HG02973 (cell line): ENCODE results near the gene TRAF2.

Experiments
- ATAC-seq: cut with Tn5 transposase; IDR thresholded peaks from one replicate; pipeline ENCODE4 v1.9.1; 2021; ENCODE audit warnings: moderate library complexity; ENCODE audit not compliant: unreplicated experiment

The TRAF2 gene

DNA sequence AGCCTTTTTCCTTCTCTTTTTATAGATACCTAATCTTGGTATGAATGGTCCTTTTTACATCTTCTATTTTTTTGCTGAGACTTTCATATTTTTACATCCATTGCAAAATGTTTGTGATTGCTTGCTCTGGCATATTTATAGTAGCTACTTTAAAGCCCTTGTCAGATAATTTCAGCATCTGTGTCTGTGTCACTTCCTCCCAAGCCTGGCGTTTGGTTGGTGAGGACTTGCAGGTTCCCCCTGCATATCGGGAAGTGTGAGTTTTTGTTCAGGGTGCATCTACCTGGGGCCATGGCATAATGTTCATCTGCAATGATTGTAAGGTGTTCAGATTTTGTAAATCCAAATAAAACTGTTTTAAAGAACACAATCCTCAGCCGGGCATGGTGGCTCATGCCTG is 49.3 kb downstream of the TRAF2 start:
- ATAC-seq: no peak

DNA sequence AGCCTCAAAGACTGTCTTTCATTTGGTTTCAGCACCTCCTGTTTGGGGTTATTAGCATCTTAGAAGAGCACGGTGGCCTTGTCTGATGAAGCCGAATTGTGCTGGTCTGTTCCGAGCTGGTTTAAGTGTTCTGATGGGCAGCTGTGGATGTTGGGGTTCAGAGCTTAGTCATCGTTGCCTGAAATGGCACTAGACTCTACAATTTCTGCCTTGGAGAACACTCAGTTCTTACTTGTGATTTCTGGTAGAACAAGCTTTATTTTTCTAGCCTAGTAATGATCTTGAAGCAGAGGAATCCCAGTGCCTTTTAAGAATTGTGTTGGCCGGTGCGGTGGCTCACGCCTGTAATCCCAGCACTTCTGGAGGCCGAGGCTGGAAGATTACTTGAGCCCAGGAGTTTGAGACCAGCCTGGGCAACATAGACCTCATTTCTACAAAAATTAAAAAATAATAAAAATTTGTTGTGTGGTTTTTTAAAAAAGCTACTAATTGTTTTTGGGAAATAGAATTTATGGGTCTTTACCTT is 50.4 kb downstream of the TRAF2 start:
- no peak for ATAC-seq

GRCh38 chr9:136937186-136938001 is 51.1 kb downstream of the TRAF2 start:
- ATAC-seq: no peak

DNA sequence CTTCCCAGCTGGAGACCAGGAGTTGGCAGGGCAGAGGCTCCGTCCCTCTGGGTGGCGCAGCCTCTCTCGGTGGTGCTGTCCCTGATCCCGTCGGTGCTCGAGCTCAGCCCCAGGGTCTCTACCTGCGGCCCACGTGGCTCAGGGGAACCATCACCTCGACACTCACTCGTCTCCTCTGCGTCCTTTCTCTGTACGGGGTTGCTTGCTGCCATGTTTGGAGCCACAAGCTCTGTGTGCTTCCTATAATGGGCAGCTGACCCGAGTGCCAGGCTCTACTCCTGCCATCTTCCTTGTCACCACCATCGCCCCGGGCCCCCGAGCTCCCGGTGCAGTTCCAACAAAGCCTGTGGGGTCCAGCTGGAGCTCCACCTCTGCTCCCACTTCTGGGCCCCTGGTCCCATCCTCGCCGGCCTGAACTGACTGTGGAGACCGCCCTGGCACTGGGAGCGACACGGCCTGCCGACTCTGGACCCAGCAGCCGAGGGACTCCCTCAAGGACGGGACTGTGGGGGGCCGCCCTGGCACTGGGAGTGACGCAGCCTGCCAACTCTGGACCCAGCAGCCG is 53.2 kb downstream of the TRAF2 start:
- ATAC-seq: no peak

DNA sequence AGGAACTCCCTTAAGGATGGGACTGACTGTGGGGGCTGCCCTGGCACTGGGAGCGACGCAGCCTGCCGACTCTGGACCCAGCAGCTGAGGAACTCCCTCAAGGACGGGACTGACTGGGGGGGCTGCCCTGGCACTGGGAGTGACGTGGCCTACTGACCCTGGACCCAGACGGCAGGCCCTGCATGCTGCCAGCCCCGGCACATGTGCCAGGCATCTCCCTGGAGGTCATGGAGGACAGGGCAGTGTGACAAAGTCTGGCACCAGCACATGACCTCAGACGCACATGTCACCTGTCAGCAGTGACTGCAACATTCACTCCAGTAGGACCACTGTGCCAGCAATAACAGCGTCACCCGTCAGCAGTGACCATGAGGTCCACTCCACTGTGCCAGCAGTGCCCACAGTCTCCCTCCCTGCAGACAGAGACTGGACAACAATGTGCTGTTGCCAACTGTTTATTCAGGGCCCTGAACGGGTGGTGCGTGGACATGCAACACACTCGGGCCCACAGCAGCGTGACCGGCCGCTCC is 53.7 kb downstream of the TRAF2 start:
- no peak for ATAC-seq

GRCh38 chr9:136940526-136941230 is 54.4 kb downstream of the TRAF2 start:
- no peak for ATAC-seq

DNA sequence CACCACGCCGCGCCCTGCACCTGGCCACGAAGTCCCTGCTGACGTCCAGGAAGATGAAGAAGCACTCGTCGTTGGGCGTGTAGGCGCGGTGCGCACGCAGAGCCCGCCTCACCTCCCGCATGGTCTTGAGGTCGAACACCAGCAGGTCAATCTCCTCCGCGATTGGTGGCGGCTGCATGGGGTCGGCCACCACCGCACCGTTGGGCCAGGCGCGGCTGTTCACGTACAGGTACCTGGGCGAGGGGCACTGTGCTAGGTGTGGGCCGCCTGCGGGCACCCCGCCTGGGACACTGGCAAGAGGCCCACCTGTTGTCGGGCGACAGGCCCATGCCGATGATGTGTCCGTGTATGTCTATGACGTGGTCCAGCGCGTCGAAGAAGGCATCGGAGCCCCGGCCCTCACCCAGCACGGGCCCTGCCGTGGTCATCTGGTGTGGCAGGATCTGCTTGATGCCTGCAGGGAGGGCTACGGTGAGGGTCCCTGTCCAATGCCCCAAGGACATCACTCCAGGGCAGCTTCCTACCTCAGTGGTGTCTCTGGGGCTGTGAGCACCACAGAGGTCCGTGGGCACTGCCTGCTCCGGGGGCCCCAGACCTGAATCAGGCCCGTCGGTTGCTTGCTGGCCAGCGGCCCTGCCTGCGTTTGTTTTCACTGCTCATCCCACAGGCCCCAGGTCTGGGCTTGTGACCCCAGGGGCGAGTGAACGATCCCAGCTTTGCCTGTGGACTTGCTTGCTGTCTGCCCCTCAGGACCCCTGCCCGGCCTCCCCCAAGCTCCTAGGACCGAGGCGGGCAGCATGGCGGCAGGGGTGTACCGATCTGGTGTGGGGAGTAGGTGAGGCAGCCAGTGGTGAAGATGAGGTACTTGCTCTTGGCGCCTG is 55.2 kb downstream of the TRAF2 start:
- no peak for ATAC-seq

DNA sequence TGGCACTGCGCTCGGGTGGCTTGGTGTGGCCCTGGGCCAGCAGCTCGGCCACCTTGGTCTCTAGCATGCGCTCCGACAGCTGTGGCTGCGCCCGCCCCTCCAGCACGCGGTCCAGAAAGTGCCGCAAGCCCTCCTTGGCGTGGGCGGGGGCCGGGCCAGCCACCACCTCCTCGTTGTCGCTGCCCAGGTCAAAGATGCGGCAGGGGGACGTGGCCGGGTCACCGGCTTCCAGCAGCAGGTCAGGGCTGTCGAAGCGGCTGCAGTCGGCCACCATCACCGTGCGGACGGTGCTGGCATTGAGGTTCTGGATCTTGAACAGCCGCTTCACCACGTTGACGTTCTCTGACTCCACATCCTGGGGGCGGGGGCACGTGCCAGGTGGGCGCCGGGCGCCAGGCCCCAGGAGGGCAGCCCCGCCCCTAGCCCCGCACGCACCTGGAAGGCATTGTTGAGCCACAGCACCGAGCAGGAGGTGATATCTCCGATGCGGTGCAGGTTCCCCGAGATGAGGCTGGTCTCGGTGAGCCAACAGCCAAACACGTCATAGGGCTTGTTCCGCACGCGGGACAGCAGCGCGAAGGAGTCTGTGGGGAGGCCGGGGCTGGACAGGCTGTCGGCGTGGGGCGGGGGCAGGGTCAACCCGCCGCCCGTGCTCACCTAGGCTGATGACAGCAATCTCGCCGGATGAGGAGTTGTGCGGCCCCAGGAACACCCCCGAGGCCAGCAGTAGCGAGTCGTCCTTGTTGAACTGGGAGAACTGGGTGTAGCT is 56.0 kb downstream of the TRAF2 start:
- ATAC-seq: no peak

DNA sequence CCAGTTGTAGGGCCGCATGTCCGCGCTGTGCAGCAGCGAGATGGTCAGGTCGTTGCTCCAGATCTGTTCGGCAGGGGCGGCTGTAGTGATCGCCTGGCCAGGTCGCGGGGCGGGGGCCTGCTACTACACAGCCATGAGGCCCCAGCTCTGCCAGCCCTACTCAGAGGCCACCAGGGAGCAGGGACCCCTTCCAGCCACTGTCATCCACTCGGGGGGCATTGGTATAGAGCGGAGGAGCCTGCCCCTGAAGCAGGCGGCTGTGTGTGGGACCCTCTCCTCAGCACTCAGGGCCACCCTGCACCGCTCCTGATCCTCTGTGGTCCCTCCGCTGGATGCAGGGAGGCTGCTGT is 56.5 kb downstream of the TRAF2 start:
- ATAC-seq: no peak

- ATAC-seq: peak; percentile 12
These were observed 57.2 kb downstream of the TRAF2 start for GRCh38 chr9:136943291-136944211.

- peak; percentile 32 for ATAC-seq
These were observed 57.8 kb downstream of the TRAF2 start for GRCh38 chr9:136944212-136944518.

- peak; percentile 55 for ATAC-seq
These were observed 58.4 kb downstream of the TRAF2 start, which contains the start of the genes C8G and FBXW5 for GRCh38 chr9:136944519-136945332. TSS of gene C8G (plus strand) at chr9:136945243. CDS start at chr9:136945321, 78 bp downstream. TSS of gene FBXW5 (minus strand) at chr9:136944738. CDS start at chr9:136944083, 655 bp downstream.

DNA sequence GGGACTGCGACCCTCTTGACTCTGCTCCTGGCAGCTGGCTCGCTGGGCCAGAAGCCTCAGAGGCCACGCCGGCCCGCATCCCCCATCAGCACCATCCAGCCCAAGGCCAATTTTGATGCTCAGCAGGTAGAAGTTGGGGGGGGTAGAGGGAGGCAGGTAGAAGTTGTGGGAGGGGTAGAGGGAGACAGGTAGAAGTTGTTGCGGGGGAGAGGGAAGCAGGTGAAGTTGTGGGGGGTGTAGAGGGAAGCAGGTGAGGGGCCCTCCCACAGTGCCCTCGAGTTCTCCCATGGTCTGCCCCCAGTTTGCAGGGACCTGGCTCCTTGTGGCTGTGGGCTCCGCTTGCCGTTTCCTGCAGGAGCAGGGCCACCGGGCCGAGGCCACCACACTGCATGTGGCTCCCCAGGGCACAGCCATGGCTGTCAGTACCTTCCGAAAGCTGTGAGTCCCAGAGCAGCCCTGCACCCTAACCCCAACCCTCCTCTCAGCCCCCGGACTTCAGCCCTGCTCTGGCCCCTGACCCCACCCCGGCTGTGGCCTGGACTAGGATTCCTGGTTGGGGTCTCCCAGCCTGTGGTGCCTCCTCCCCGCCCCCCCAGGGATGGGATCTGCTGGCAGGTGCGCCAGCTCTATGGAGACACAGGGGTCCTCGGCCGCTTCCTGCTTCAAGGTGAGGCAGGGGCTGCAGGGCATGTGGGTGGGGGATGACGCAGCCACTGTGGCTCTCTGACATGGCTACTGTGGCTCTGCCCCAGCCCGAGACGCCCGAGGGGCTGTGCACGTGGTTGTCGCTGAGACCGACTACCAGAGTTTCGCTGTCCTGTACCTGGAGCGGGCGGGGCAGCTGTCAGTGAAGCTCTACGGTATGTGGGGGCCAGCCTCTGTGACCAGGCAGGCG is 59.3 kb downstream of the TRAF2 start:
- ATAC-seq: no peak

GRCh38 chr9:136946228-136947027 is 60.1 kb downstream of the TRAF2 start:
- no peak for ATAC-seq

- ATAC-seq: no peak
These were observed 60.9 kb downstream of the TRAF2 start for GRCh38 chr9:136947028-136947891.
